HL-60/S4 treated with phorbol 12-myristate 13-acetate at 8.2 ng/mL for 4 days and 3 days (cell line): Measurements from ENCODE around the gene CTXND1.

Experiments
- in situ Hi-C: fragments of 300-500 bp; cut with MboI; formaldehyde crosslinking; loops from 2 replicates; pipeline ENCODE4 v1.15.0; 2022; ENCODE audit warnings: low sequenced_read_pairs

CTXND1 gene

DNA sequence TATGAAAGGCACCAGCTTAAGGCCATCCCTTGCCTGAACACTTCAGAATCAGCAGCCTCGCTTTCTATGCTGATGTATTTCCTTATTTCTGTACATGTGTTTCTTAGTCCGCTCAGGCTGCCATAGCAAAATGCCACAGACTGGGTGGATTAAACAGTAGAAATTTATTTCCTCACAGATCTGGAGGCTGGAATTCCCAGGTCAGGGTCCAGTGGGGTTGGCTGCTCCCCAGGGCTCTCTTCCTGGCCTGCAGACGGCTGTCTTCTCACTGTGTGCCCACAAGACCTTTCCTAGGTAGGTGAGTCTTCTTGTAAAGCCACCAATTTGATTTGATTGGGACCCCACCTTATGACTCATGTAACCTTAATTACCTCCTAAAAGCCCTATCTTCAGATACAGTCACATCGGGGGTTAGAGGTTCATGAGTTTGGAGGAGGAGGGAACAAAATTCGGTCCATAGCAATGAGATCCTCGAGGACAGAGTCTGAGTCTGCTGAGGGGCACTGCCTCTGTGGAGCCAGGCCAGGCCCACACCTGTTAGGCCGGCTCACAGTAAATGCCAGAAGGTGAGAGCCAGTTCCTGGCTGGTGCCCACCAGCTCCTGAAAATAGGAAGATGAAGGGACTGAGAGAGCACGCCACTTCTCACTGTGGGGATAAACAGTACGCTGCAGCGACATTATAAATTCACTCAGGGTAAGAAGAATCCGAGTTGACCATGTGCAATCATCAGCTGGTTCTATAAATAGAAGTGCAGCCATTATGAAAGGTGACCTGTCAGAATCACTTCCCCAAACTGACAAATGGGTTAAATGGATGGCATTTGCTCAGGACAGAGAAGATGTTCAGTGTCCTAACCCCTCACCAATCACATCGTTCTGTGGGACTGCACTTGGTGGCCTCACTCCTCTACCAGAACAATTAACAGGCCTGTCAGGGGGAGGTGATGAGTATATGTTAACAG, 41.1 kb downstream of the CTXND1 start:
- in situ Hi-C loops = no loop called here

DNA sequence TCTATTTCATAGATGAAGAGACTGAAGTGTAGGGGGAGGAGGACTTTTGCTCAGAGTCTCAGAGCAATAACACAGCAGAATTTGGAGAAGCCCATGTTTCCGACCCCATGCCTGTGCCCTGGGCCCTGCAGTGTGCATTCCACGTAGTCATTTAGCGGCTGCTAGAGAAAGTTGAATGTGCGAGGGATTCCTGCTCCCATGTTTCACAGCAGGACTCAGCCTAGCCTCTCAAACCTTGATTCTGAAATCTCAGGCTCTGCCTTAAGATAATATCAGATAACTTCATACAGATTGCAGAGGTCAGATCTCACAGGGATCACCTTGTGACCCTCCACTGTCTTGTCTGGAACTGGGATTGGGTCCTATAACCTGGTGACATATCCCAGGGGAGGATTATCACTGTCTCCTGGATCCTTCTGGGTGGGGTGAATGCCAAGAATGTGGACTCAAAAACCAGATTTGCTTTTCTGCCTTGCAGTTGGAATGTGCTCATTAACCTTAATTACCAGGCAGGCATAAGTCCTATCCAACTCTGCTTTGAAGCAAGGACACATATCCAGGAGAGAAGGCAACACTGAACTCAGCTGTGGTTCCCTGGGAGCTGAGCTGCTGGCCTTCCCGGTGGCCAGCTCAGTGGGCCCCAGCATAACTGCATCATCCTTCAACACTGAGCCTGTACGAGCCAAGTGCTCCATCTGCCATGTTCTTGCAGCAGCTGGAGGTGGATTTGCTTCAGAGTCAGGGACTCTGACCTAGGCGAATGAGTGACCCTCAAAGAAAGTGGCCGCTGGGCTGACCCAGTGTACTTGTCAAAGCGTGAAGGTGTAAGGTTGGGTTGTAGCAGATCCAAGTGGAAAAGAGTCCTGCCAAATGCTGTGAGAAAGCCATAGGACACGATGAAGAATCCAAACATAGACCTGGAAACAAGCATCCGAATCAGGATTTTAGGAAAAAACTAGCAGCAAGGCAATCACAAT, 43.0 kb downstream of the CTXND1 start:
- in situ Hi-C loops = no loop called here

DNA sequence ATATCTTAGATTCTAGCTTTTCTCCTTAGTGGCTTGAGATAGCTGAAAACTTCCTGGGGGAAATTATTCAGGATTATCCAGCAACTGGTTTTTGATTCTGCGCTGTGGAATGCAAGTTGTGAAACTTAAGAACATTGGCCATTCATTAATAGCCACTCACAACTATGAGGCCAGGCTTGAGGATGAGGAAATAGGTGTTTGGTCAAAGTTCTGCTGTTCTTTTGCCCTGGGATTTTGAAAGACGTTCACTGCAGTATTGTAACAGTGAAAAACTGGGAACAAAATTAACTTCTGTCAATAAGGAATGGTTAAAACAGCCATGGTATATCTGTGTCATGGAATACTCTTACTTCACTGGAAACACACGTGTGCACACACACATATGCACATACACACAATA, 44.1 kb downstream of the CTXND1 start:
- in situ Hi-C loops = no loop called here

DNA sequence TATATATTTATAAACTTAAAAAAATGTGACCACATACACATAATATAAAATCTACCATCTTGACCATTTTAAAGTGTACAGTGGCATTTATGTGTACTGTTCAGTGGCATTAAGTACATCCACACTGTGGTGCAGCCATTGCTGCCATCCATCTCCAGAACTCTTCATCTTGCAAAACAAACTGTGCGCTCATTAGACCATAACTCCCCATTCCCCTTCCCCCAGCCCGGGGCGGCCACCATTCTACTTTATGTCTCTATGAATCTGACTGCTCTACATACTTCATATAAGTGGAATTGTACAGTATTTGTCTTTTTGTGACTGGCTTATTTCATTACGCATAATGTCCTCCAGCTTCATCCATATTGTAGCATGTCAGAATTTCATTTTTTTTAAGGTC, 47.8 kb downstream of the CTXND1 start:
- in situ Hi-C loops = no loop called here

DNA sequence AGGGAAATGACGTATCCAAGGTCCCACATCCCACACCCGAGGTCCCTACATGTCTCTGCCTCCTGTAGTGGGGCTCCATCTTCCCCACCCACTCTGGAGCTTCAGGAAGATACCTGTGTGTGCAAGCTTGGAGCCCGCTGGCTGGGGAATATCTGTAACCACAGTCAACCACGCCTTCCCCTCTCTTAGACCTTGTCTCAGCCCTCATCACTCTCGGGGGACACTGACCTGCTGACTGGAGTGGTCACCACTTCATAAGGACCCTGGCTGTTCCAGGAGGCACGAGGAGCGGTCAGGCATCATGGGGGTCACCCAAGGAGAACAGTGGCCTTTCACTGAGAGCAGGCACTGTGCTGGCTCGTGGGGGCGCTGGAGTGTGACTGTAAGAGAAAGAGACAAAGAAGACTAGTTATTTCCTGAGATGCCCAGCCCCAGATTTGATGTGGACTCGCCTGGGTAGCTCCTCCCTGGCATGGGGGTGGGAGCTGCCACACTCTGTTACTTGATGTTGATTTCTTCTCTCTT, 48.6 kb downstream of the CTXND1 start:
- in situ Hi-C loops = no loop called here

DNA sequence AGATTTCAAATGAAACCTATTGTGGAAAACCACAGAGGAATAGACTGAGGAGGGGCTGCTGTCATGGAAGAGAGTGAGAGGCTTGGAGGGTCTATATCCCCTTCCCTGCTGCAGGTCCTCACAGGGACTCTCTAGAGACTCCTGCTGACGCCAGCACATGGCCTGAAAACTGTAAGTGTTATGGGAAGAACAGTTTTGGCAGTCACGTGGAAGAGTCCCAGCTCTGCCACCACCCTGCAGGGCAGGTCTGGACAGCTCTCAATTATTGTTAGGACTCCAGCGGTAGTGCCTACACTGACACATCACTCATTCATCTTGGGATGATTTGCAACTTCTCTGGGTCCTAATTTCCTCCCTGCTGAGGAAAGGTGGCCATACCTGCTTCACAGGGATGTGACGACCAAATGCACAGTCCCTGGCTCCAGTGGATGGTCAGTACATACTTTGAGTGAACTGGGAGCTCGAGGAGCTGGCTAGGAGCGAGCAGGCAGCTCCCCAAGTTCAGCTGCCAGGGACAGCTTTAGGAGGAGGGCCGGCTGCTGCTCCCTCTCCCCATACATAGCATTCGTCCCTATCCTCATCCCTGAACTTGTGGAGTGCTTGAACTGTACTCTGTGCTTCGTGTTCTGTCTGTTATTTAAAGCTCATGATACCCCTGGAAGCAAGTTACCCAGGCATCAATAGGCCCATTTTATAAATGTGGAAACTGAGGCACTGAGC, 49.2 kb downstream of the CTXND1 start:
- in situ Hi-C loops = no loop called here

DNA sequence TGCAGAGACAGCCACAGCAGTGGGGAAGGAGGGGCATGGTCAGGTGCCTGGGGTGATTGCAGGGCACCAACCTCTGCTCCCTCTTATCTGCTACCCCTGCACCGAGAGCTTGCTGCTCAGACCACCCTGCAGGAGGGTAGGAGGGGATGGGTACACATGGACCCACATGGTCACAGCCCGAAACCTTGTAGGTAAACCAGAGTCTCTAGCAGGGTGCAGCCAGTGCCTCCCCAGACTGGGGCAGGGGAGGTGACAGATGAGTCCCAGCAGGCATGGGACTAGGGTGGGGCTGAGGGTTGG, 50.0 kb downstream of the CTXND1 start:
- in situ Hi-C loops = no loop called here

DNA sequence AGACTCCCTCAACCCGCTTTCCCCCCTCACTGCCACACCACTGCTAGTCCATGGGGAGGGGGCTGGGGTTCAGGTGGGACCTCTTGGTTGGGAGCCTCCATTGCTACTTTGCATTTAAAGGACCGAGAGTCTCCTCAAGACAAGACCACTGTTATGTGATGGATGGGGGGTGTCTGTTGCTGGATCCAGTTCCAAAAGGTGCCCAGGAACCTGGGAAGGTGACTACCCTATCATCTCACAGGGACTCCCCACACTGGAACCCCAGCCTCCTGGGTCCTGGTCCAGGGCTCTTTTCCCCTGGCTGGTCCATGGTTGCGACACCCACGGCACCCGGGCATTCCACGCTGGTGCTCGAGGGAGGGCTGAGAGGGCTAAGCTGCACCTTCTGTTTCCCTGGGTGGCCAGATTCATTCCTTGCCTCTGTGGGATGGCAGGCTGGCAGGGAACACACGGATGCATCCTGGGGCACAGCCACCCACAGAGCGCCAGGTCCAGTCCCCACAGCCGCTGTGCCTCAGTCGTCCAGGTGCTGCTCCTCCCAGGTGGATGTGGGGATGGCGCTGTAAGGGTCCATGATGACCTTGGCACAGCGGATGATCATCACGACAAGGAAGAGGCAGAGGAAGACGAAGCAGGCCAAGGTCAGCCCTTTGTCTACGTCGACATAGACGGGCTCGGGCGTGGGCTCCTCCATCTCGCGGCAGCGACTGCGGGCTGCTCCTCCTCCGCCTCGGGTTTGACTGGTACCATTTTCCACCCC, 50.6 kb downstream of the CTXND1 start:
- in situ Hi-C loops = no loop called here

DNA sequence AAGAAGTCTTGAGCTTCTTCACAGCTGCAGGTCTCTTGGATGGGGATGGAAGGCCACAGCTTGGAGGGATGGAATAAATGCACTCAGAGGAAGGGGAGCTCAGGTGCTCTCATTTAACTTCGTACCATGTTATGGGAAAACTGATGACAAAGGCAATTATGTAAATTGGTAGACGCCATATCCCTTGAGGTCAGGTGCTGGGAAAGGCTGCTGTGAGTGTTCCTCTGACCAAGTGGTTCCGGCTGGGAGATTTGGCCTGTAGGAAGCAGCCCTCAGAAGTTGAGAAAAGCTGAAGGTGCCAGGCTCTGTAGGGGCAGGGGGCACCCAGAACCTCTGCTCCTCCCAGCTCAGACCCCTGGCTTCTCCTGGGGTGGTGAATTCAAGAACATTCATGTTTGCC, 52.1 kb downstream of the CTXND1 start:
- in situ Hi-C loops = no loop called here

DNA sequence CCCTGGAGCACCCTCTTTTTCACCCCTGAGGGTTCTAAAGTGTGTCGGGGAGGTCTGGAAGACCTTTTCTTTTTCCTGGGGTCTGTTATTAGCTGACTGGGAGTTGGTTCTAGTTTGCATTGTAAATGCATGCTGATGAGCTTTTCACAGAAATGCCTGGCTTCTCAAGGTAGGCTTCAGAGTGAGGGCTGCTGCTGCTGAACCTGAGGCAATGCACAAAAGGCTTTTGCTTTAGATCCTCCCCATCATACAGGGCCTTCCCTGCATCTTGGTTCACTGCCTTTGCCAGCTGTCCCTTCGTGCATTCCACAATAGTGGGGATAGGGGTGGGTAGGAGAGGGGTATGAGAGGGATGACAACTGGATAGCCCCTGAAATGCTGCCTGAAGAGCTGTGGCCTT, 52.6 kb downstream of the CTXND1 start:
- in situ Hi-C loops = no loop called here

DNA sequence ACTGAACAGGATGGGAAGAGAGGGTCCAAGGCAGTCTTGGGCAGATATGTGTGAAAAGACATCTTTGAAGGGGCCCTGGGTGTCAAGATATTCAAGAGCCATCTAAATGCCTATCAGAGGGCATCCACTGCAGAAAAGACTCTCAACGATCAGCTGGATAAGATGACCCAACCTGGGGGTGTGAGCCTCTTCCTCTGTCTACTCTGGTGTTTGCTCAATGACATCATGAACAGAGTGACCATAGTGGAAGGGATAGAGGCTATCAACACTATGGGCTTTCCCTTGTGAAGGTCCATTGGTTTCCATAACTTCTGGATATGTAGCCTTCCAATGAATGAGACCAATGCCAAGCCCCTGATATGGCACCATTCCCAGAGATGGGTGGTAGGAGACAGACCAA, 57.1 kb downstream of the CTXND1 start:
- in situ Hi-C loops = no loop called here

DNA sequence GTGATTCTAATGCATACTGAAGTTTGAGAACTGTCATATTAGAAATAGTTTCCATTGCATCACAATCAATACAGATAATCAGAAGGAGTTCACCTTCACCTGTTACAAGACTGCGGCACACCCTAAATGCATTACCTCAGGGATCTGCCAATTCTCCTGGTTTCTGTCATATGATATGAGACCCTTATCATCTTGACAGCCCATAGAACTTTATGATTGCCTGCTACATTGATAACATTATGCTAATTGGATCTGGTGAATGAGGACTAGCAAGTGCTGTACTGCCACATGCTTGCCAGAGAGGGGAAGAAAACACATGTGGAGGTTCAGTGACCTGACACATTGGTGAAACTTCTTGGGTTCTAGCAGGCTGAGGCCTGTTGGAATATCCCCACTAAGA, 57.8 kb downstream of the CTXND1 start:
- in situ Hi-C loops = no loop called here

DNA sequence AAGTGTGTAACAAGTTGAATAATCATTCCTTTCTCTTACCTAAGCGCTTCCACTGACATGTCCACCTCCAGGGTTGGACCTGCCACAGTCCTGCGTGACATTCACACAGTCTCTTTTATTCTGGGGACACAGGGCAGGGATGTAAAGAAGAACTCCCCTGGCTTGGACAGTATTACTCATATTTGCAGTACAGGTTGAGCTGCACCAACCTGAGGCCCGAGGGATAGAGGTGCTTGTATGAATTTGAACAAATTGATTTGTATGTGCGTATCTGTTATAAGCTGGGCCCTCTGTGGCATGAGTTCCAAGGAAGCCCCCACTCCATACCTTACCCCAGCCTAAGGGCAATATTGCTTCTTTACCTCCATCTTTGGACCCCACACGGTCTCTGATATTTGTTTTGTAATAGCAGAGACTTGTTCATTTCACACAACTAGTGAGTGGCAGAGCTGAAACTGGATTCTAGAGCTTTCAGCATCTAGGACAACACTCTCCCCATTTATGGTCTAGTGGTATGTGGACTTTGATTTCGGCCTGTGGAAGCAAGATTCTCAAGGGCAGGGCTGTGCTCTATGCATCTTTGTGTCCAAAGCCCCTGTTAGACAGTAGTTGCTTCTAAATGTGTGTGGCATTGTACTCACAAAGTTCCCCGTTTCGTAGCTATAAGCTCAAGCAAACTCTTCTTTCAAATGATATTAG, 60.0 kb downstream of the CTXND1 start:
- in situ Hi-C loops = no loop called here

DNA sequence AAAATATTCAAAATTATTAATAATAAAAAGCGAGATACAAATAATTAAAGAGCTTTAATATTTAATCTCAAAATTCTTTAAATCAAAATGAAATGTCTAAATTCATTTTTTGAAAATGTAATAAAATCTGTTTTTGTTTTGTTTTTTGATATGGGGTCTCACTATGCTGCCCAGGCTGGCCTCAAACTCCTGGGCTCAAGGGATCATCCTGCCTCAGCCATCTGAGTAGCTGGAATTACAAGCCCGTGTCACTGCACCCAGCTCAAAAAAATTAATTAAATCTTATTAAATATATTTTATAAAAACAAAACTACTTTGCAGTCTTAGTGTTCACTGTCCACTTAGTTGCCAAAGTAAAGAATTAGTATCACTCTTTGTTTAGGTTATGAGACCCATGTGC, 60.8 kb downstream of the CTXND1 start:
- in situ Hi-C loops = no loop called here

DNA sequence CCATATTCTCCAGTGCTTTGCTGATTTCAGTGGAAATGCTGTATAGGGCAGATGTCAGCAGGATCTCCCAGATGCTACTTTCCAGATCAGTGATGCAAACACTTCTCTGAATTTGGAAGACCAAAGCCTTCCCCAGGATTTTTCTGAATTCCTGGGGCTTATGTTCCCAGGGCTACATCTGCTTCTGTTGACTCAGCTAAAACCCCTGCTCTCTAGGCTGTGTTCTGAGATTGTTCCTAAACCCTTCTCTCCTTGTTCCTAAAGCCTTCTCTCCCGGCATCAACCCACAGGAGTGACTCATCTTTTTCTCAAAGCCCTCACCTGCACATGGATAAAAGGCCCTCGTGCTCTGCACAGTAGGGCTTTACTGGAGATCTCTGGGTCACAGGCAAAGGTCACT, 63.8 kb downstream of the CTXND1 start:
- in situ Hi-C loops = no loop called here

DNA sequence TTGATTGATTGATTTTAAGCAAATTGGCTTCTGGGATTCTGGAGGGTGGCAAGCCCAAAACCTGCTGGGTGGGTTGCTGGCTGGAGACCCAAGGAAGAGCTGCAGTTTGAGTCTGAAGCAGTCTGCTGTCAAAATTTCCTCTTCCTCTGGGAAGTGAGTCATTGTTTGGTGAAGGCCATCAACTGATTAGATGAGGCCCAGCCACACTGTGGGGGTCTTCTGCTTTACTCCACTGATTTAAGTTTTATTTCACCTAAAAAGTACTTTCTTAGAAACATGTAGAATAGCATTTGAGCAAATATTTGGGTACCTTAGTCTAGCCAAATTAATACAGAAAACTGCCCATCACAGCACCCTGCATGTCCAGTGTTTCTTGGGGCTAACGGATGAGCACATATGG, 65.4 kb downstream of the CTXND1 start:
- in situ Hi-C loops = no loop called here

DNA sequence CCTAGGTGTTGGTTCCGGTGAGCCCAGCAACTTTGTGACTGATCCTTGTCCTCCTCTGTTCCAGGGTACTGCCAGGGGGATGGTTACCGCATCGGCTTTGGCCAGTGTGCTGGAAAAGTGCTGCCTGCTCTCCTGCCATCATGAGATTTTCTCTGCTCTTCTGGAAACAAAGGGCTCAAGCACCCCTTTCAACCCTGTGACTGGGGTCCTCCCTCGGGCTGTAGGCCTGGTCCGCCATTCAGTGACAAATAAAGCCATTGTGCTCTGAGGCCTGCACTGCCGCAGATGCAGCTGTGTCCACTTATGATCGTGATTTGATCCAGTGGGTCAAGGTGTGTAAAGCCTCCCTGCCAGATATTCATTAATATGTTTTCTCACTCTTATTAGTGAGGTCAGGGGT, 65.9 kb downstream of the CTXND1 start:
- in situ Hi-C loops = no loop called here

DNA sequence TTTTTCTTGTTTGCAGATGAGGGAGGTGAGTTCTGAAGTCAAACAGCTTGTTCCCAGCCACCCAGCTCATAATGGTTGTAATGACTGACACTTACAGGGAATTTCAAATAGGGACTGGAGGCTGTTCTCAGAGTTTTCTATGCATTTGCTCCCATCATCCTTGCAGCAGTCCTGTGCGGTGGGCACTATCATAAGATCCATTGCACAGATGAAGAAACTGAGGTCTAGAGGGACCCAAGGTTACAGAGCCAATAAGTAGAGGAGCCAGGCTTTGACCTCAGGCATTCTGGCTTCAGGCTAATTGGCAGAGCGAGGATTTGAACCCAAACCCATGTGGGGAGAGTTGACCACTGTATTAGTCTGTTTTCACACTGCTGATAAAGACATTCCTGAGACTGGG, 66.9 kb downstream of the CTXND1 start:
- in situ Hi-C loops = no loop called here

DNA sequence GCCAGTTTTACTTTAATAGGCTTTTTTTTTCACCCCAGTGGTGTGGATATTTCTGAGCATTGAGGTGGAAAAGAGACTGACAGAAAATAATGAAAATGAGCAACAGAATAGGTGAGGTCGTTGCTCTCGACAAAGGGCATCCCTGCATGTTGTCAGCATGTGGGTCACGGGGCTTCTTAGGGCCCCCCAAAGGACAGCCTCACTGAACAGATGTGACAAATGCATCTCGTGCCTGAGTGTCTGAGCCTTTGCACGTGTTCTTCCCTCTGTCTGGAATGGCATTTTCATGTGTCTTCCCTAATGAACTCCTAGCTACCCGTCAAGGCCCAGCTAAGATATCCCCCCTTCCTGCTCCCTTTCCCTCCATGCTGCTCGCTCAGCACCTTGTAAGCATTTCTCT, 67.5 kb downstream of the CTXND1 start:
- in situ Hi-C loops = no loop called here

DNA sequence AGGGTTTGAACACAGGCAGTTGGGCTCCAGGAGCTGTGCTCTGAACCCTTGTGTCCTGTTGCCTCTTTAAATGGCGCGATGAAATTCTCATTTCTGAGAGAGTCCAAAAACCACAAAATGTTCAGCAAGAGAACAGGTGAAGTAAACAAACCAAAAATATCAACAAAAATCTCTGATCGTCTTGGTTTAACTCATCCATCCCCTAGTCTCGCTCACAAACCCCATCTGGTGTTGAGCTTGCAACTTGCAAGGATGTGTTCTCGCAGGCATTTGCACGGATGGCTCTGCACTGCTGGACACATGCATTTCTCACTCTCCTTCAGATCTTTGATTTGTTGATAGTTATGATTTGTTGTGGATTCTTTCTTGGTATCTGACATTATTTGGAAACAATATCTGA, 68.1 kb downstream of the CTXND1 start:
- in situ Hi-C loops = no loop called here
